DMS 273 (cell line): ENCODE data around the gene CMIP.

Experiments
- DNase-seq: peaks from one replicate; lab custom pipeline; 2025; ENCODE audit not compliant: unreplicated experiment; lab: John Stamatoyannopoulos, UW

Gene CMIP

GRCh38 chr16:81458827-81459598 lies 14.4 kb downstream of the CMIP start:
- DNase-seq: no peak

- DNase-seq: no peak
These were observed 15.5 kb downstream of the CMIP start for GRCh38 chr16:81460075-81460474.

- DNase-seq: no peak
These were observed 16.6 kb downstream of the CMIP start for GRCh38 chr16:81461243-81461642.

- no peak for DNase-seq
These were observed 17.2 kb downstream of the CMIP start for GRCh38 chr16:81461766-81462165.

- DNase-seq: no peak
These were observed 18.1 kb downstream of the CMIP start for GRCh38 chr16:81462683-81463082.

GRCh38 chr16:81463296-81463890 lies 18.8 kb downstream of the CMIP start:
- no peak for DNase-seq

GRCh38 chr16:81464279-81464678 lies 19.7 kb downstream of the CMIP start:
- DNase-seq: no peak

GRCh38 chr16:81465375-81465943 lies 20.9 kb downstream of the CMIP start:
- no peak for DNase-seq

GRCh38 chr16:81466356-81466980 lies 21.9 kb downstream of the CMIP start:
- no peak for DNase-seq

GRCh38 chr16:81467072-81467471 lies 22.5 kb downstream of the CMIP start:
- no peak for DNase-seq

GRCh38 chr16:81467815-81468214 lies 23.2 kb downstream of the CMIP start:
- DNase-seq: no peak

- DNase-seq: no peak
These were observed 23.8 kb downstream of the CMIP start for GRCh38 chr16:81468269-81468902.

GRCh38 chr16:81469183-81469677 lies 24.6 kb downstream of the CMIP start:
- no peak for DNase-seq

- no peak for DNase-seq
These were observed 25.3 kb downstream of the CMIP start for GRCh38 chr16:81469710-81470535.

GRCh38 chr16:81470796-81471636 lies 26.4 kb downstream of the CMIP start:
- no peak for DNase-seq

- DNase-seq: no peak
These were observed 27.3 kb downstream of the CMIP start for GRCh38 chr16:81471882-81472281.

GRCh38 chr16:81472391-81472790 lies 27.8 kb downstream of the CMIP start:
- no peak for DNase-seq

GRCh38 chr16:81473066-81473488 lies 28.5 kb downstream of the CMIP start:
- DNase-seq: no peak

- DNase-seq: no peak
These were observed 28.9 kb downstream of the CMIP start for GRCh38 chr16:81473558-81473957.
